Non-pigmented ciliary epithelial cell (primary cell): ENCODE results near the gene PEAK3.

Experiments
- DNase-seq: peaks from one replicate; pipeline ENCODE4 v3.0.0-alpha.2; 2010; ENCODE audit warnings: low read depth

The PEAK3 gene, protein sequence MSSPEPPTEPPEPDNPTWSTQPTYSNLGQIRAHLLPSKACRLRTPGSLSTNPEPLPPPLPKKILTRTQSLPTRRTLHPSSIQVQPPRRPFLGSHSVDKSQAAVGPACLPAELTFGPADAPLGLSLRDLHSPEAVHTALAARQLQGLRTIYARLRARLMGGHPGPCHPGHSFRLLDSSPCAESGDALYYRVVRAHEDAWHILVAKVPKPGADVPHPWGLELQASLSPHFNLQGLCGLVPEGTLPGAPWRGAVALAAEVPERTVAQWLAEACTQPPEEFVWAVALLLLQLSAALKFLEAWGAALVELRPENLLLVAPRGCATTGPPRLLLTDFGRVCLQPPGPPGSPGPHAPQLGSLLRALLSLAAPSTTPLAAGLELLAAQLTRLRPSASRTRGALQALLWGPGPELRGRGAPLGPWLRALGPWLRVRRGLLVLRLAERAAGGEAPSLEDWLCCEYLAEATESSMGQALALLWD

DNA sequence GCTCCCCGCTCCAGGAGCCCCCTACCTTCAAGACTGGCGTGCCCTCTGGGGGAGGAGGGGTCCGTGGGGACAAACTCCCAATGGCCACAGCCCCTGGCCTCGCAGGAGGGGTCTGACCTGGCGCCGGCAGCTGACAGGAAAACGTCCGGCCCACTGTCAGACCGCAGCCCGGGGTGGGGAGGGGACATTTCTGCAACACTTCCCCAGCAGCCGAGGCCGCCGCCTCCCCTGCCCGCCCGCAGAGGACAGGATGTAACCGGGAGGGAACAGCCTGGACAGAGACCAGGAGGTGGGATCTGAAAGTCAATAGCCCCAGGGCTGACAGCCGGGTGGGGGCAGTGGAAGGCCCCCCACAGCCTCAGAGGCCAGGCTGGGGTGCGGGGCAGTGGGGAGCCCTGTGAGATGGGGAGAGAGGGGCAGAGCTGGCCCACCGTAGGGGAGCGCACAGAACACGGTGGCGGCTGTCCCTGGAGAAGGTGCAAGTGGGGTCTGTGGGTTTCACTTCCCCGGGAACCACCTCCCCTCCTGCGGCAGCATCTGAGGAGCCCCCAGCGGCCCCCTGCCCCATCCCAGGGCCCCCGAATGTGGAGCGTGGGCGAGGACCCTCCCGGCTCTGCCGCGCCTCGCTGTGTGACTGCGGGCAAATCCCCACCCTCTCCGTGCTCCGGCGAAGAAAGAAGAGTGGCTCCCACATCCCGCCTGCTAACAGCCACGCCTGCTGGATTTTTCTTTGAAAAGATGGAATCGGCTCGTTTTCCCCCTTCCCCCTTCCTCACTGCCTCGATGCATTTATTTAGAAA lies at the start of gene PEAK3:
PEAK3 (minus strand) TSS at position 114 of the 800 bp plus-strand sequence. CDS start 1,244 bp downstream, outside the sequence.
- no peak for DNase-seq

DNA sequence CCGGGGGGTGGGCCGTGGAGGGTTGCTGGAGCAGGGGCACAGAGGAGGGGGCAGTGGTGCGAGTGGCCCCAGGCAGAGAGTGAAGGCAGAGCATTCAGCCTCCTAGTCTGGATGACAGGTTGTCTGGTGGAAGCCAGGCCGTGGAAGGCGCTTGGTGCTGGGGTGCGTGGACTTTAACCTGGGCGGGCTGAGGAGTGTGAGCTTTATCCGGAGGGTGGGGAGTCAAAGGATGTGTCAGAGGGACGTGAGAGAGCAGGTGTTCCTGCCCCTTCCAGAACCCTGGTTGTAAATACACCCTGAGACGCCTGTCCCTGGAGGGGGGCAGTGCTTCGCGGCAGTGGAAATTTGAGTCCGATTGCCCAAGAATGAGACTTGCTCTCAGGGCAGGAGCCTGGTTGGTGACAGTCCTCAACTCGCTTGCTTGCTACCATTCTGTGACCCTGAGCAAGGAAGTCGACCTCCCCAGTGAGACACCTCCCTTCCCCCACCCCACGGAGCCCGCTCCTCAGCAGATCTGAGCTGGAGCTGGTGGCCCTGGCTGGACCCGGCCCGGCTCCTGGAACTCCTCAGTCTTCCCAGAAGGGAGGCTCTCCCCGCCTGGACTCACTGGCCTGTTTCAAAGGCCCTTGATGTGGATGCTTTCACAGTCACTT lies 48.8 kb upstream of the PEAK3 start:
- no peak for DNase-seq

DNA sequence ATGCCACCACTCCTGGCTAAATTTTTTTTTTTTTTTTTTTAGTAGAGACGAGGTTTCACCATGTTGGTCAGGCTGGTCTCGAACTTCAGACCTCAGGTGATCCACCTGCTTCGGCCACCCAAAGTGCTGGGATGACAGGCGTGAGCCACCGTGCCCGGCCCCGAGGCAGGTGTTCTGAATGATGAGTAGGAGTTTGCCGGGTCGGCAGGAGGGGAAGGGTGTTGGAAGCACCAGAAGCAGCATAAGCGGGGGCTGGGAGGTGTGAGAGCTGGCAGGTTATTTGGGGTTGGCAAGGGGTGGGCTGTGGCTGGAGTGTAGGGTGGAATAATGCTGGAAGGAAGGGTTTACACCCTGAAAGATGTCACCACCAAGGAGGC lies 48.3 kb upstream of the PEAK3 start:
- DNase-seq: no peak

DNA sequence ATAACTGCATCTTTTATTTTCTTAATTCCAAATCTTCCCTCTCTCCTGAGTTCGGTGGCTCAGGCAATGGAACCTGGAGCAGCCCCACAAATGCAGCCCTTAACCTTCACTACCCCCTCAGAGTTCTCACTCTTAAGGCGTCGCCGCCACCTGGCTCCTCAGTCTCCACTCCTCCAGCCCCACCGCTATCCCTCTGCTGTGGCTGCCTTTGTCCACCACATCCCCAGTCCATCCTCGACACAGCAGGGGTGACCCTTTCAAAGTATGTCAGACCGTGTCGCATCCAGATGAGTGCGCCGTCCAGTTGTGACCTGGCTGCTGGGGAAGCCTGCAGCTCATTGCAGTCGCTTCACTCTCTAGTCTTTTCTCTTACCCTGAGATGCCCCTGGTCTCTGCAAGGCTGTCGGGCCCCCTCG lies 47.5 kb upstream of the PEAK3 start:
- DNase-seq: no peak

DNA sequence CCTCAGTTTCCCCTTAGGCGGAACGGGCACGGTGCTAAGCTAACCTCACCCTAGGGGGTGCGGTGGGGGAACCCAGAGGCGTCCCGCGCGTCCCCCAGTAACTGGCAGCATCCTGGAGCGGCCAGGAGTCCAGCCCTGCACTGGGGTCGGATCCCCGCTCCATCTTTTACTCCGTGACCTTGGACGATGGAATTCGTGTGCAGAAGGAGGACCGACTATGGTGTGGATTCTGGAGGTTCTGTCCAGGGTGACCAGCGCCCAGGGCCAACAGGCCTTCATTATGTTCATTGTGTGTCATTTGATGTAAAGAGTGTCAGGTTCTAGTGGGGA lies 47.1 kb upstream of the PEAK3 start:
- no peak for DNase-seq

DNA sequence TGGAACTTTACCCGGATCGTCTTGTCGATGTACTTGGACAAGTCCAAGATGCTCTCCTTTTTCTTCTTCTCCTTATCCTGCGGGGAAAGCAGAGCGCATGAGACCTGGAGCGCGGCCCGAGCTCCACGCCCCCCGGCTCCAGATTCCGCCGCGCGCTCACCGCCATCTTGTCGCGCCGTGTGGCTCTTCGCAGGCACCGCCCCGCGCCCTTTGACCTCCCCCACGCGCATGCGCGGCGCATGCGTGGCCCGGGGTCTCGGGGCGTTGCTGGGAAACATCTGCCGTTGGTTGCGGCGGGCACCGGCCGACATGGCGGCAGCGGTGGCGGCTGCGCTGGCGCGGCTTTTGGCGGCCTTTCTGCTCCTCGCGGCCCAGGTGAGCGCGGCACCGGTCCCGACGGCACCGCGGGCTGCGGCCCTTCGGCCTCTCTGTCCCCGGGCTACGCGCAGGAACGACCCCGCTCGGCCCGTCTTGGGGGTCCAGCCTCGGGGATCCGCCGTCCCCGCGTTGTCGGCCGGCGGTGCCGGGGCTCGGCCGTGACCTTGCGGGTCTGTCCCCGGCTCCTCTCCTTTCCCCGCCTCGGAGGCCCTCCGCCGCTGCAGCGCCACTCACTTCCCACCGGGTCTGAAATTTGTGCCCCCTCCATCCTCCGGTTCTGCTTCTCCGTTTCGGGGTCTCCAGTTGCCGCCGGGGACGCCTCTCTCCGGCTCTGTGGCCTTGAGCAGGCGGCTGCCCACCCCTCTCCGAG lies 46.6 kb upstream of the PEAK3 start, which contains the start of the genes LSM7 and SPPL2B:
LSM7 (minus strand) TSS at position 186 of the 748 bp plus-strand sequence; CDS start at position 166, 20 bp downstream.
SPPL2B (plus strand) TSS at position 284 of the 748 bp plus-strand sequence; CDS start at position 310, 26 bp downstream.
- DNase-seq: peak; percentile 32

DNA sequence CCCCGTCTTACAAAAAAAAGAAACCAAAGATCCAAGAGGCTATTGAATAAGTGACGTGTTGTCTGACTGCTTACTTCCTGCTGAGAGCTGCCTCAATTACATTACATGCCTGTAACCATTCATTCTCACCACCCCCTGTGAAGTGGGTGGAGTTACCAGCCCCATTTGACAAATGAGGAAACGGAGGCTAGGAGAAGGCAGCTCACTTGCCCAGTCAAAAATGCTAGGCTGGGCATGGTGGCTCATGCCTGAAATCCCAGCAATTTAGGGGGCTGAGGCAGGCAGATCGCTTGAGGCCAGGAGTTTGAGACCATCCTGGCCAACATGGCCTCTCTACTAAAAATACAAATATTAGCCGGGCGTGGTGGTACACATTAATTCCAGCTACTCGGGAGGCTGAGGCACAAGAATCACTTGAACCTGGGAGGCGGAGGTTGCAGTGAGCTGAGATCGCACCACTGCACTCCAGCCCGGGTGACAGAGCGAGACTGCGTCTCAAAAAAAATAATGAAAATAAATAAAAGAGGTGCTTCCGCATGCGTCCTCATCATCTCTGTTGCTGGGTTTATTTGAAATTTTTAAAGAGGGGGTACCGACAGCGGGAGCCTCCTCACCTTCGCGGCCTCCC lies 45.9 kb upstream of the PEAK3 start:
- peak; percentile 79 for DNase-seq

DNA sequence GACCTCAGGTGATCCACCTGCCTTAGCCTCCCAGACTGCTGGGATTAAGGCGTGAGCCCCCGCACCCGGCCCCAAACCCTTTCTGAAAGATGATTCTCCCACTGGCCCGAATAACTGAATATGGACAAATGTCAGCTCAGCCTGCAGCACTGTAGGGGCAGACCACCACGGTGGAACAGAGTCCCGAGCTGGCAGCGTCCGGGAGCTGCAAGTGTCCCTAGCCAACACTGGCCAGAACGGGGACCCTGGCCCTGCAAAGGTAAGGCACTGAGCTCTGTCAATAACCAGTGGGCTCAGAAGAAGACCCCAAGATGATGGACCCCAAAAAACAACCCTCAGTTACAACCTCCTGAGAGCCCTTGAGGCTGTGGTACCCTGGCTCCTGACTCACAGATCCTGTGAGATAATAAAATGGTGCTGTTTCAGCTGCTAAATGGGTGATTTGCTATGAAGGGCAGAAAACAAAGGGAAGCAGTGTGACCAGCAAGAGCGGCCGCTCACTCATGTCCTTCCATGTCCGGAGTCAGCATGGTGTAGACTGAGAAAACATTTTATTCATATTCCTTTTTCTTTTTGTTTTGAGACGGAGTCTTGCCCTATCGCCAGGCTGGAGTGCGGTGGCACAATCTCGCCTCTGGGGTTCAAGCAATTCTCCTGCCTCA lies 44.9 kb upstream of the PEAK3 start:
- DNase-seq: no peak

DNA sequence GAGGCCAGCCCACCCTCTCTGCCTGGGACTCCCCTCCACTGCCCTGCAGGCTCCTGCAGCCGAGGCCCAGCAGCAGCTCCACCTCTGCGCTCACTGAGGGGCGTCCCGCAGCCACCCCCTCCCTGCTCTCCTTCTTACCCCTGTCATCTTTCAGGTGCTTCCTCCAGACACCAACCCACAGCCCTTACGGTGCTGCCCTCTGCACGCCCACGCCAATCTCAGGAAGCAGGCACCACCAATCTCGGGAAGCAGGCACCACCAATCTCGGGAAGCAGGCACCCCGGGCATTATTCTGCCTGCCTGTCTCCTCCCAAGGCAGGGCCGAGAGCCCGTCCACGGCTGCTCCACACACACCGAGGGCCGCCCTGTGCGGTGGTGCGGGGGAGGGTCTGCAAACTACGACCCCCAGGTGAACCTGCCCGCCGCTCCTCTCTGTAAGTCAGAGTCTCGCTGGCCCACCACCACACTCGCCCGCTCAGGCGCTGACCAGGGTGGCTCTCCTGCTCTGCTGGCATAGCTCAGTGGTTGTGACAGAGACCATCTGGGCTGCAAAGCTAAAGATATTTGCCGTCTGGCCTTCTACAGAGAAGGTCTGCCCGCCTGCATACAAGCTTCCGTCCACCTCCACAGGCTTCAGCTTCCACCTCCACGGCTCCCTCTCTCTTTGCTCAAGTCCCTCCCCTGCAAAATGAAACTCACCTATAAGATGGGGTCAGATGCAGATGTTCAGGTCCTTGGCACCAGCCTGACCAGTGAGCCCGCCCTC lies 43.5 kb upstream of the PEAK3 start:
- DNase-seq: no peak

DNA sequence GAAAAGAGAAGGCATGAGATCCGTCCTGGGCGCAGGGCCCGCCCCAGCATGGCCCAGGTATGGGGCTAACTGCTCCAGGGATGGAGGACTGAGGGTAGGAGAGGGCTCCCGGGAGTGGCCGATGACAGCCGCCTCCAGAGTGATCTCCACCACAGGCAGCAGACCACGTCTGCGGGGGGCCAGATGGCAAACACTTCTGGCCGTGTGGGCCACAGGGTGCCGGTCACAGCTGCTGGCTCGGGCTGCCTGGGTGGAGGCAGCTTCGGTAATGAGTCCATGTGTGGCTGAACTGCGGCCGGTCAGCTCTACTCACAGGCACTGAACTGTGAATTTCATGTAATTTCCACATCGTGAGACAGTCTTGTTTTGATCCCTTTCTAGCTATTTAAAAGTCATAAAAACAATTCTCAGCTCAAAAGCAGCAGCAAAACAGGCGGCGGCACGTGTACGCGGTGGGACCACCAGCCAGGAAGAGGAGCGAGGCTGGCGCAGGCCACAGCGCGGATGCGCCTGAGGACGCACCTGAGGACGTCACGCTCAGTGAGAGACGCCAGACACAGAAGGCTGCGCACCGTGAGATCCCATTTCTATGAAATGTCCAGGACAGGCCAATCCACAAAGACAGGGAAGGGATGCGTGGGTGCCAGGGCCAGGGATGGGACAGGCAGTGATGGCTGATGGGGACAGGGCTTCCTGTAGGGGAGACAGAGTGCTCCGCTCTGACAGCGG lies 42.4 kb upstream of the PEAK3 start:
- no peak for DNase-seq

DNA sequence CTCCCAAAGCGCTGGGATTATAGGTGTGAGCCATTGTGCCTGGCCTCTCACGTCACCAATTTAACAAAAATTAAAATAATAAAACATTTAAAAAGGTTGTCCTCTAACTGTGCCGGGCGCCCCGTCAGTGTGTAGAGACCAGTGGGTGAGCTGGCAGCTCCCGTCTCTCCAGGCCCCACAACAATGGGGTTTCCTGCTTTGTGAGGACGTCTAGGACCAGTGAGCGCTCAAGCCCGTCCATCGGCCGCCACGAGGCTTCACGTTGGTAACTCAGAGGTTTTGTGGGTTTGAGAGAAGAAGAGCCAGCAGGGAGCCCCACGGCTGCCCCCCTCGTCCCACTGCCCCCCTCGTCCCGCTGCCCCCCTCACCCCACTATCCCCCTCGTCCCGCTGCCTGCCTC lies 41.7 kb upstream of the PEAK3 start:
- DNase-seq: no peak

DNA sequence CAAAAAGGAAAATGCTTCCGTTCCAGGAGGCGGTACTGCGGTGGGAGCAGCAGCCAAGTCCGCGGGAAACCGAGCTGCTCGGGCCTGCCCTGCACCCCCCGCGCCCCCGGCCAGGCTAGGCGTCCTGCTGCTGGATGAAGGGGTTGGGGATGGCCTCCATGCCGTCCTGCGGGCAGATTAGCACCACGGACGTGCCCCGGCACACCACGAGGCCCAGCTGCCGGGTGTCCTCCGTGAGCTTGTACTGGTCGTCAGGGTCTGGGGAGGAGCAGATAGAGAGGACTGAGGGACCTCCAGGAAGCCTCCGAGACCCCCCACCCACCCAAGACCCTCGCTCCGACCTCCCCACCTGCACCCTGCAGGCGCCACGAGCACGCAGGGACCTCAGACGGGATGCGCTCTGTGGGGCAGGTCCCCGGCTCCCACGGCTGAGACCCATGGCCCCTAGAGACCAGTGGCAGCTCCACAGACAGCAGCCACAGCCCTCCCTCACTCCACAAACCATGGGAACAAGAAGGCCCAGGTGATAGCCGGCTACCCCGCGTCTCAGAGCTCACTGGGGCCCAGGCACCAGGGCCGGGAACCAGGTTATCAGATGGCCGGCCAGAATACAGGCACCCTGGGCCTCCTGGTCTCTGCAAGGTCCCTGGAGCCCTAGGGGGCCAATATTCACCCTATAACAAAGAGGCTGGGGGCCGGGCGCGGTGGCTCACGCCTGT lies 39.7 kb upstream of the PEAK3 start:
- no peak for DNase-seq

DNA sequence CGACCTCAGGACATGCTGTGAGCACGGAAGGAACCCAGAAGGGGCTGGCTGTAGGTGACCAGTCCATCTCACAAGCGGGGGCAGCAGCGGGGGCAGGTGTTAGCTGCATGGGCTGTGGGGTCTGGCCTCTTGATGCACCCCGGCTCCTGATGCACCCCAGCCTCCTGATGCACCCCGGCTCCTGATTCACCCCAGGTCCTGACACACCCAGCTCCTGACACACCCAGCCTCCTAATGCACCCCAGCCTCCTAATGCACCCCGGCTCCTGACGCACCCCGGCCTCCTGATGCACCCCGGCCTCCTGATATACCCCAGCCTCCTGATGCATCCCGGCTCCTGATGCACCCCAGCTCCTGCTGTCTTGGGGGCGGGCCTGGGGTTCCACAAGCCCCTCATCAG lies 39.0 kb upstream of the PEAK3 start:
- DNase-seq: no peak

DNA sequence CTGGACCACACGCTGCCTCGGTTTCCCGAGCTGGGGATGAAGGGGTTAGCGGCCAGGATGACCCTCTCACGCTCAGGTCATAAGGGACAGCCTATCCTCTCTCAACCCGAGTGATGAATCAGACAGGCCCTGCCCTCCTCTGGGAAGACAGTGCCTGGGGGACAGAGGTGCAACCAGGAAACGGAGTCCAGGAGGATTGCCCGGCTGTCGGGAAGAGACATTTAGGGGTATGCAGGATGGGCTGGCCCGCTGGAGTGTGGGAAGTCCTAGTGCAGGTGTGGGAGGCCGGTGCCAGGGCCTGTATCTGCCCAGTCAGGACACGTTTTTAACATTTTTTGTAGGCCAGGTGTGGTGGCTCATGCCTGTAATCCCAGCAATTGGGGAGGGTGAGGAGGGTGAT lies 38.1 kb upstream of the PEAK3 start:
- DNase-seq: no peak

DNA sequence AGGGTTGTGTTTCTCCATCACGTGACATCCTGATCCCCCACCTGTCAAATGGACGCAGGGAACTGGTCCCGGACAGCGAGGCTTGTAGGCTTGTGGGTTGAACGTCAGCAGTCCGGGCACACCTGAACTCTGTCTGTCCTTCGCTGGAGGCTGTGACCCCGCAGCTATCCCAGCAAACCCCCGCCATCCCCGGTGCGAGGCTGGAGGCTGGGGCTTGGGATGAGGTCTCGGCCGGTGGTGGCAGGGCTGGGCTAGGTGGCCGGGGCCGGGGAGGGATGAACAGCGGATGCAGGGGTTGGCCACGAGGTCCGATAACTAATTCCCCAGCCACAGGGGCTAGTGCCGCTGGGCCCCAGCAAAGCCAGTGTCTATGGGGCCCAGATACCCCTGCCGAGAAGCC lies 37.6 kb upstream of the PEAK3 start:
- DNase-seq: no peak

DNA sequence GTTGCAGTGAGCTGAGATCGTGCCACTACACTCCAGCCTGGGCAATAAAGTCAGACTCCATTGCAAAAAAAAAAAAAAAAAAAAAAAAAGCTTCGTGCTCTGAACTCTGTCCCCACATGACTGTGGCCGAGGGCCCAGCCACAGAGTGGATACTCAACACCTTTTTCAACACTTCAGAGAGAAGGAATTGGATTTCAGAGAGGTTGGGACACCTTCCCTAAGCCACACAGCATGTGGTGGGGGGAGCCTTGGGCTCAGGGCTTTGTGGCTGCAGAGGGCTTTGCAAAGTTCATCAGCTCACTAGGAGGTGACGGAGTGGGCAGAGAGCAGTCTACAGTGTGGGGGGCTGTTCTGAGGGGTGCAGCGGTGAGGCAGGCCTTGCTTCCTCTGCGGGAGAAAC lies 36.9 kb upstream of the PEAK3 start:
- no peak for DNase-seq

DNA sequence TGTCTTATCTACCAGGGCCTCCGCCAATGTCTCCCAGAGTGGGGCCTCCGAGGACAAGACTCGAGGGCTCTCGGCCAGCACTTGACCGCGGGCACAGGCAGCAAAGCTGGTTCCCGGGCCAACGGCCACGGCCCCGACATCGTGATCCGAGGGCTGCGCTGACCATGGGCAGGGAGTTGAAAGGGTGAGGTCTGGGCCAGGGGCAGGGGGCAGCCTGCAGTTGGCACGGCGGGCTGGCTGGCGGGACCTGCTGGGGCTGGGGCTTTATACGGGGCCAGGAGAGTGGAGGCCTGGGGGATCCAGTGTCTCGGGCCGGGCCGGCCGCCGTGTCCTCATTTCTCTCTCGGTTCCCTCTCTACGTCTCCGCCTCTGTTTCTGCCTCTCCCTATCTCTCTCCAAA lies 35.8 kb upstream of the PEAK3 start:
- no peak for DNase-seq

DNA sequence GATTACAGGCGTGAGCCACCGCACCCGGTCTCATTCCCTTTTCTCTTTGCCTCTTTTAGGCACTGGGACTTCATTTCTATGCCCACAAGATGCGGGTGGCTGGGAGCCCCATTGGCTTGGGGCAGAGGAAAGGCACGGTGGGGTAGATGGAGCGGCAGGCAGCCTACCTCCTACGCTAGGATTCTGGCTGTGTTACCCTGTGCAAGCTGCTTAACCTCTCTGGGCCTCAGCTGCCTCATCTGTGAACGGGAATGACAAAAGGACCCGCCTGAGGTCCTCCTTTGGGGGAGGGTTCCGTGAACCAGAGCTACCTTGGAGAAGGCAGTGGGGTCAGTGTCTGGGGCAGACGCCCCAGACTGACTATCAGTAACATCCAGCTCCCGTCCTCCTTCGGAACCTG lies 35.3 kb upstream of the PEAK3 start:
- no peak for DNase-seq
